KMS-11 (cell line): Measurements from ENCODE around the gene SRGN.

Experiments
- H2AFZ ChIP-seq: fragments of 200-600 bp; sonication (generic); 2 replicates; pipeline ENCODE4 v1.6.1; 2016; ENCODE audit warnings: antibody characterized with exemption, mixed run types, low read depth
- H3K27ac ChIP-seq: fragments of 200-600 bp; sonication (generic); 2 replicates; pipeline ENCODE4 v1.6.1; 2016; ENCODE audit warnings: mild to moderate bottlenecking, mixed run types
- H3K27me3 ChIP-seq: fragments of 200-600 bp; sonication (generic); 2 replicates; pipeline ENCODE4 v1.6.1; 2017; ENCODE audit warnings: mild to moderate bottlenecking, low read depth, mixed run types, moderate library complexity; ENCODE audit not compliant: insufficient read depth
- H3K36me3 ChIP-seq: fragments of 200-600 bp; sonication (generic); 2 replicates; pipeline ENCODE4 v1.6.1; 2017; ENCODE audit warnings: mild to moderate bottlenecking, mixed run types; ENCODE audit not compliant: insufficient read depth
- H3K4me1 ChIP-seq: fragments of 200-600 bp; sonication (generic); 2 replicates; pipeline ENCODE4 v1.6.1; 2016; ENCODE audit warnings: mild to moderate bottlenecking, low read depth, mixed run types; ENCODE audit not compliant: poor library complexity, severe bottlenecking
- H3K4me2 ChIP-seq: fragments of 200-600 bp; sonication (generic); 2 replicates; pipeline ENCODE4 v1.7.0; 2016; ENCODE audit warnings: mild to moderate bottlenecking, mixed run types
- H3K4me3 ChIP-seq: fragments of 200-600 bp; sonication (generic); IDR thresholded peaks from 2 replicates; pipeline ENCODE4 v1.6.1; 2017; ENCODE audit warnings: low read depth, low read length, mixed read lengths; ENCODE audit not compliant: insufficient read depth
- H3K79me2 ChIP-seq: fragments of 200-600 bp; sonication (generic); 2 replicates; pipeline ENCODE4 v1.6.1; 2016; ENCODE audit warnings: low read depth, mixed run types; ENCODE audit not compliant: insufficient read depth
- H3K9ac ChIP-seq: fragments of 200-600 bp; sonication (generic); 2 replicates; pipeline ENCODE4 v1.6.1; 2016; ENCODE audit warnings: mild to moderate bottlenecking, mixed run types
- H4K20me1 ChIP-seq: fragments of 200-600 bp; sonication (generic); 2 replicates; pipeline ENCODE4 v1.6.1; 2016; ENCODE audit warnings: mild to moderate bottlenecking, mixed run types; ENCODE audit not compliant: insufficient read depth
- TF ChIP-seq, protein P1 (sequence below): fragments of 200-600 bp; sonication (generic); conservative IDR thresholded peaks from 2 replicates; pipeline ENCODE4 v1.6.1; 2017; ENCODE audit warnings: low read depth, mild to moderate bottlenecking, antibody characterized with exemption, low read length, moderate library complexity, mixed read lengths

The SRGN gene

DNA sequence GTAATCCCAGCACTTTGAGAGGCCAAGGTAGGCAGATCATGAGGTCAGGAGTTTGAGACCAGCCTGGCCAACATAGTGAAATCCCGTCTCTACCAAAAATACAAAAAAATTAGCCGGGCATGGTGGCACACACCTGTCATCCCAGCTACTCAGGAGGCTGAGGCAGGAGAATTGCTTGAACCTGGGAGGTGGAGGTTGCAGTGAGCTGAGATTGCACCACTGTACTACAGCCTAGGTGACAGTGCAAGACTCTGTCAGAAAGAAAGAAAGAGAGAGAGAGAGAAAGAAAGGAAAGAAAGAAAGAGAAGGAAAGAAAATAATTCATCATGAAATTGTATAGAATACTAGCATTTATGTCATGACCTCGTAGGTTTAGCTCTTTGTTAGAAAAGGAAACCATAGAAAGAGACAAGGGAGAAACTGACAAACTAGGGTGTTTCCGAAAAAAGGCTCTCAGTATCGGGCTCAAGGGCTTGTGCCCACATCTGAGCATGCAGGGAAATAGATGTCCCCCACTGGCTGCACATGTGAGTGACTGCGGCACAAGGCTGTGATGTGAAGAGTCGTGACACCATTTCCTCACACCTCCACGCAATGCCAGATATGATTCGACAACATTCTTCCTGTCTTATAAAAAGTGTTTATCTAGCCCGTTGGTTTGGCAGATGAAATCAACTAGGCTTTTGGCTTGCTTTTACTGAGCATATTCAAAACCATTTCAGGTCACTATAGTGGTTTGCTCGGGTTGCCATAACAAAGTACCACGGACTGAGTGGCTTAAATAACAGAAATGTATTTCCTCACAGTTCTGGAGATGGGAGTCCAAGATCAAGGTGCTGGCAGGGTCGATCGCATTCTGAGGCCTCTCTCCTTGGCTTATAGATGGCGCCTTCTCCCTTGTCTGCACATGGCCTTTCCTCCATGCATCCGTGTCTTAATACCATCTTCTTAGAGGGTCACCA lies 2.0 kb downstream of the SRGN start:
- peaks cover 70% of the 10 kb centered on the region for H3K79me2 ChIP-seq
- H2AFZ ChIP-seq: no peak overlapping the region
- peaks cover 7% of the 10 kb centered on the region for H4K20me1 ChIP-seq
- H3K27me3 ChIP-seq: no peaks in the 10 kb centered on the region
- peak overlapping the region; percentile 93 for H3K9ac ChIP-seq
- H3K4me3 ChIP-seq: no peak overlapping the region
- H3K27ac ChIP-seq: peak overlapping the region; percentile 95
- TF ChIP-seq, protein P1, sequence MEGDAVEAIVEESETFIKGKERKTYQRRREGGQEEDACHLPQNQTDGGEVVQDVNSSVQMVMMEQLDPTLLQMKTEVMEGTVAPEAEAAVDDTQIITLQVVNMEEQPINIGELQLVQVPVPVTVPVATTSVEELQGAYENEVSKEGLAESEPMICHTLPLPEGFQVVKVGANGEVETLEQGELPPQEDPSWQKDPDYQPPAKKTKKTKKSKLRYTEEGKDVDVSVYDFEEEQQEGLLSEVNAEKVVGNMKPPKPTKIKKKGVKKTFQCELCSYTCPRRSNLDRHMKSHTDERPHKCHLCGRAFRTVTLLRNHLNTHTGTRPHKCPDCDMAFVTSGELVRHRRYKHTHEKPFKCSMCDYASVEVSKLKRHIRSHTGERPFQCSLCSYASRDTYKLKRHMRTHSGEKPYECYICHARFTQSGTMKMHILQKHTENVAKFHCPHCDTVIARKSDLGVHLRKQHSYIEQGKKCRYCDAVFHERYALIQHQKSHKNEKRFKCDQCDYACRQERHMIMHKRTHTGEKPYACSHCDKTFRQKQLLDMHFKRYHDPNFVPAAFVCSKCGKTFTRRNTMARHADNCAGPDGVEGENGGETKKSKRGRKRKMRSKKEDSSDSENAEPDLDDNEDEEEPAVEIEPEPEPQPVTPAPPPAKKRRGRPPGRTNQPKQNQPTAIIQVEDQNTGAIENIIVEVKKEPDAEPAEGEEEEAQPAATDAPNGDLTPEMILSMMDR: no peak
- peaks cover 61% of the 10 kb centered on the region for H3K4me1 ChIP-seq
- no peaks in the 10 kb centered on the region; the same call in 1 of the 2 replicates for H3K36me3 ChIP-seq
- H3K4me2 ChIP-seq: peak overlapping the region; percentile 89

DNA sequence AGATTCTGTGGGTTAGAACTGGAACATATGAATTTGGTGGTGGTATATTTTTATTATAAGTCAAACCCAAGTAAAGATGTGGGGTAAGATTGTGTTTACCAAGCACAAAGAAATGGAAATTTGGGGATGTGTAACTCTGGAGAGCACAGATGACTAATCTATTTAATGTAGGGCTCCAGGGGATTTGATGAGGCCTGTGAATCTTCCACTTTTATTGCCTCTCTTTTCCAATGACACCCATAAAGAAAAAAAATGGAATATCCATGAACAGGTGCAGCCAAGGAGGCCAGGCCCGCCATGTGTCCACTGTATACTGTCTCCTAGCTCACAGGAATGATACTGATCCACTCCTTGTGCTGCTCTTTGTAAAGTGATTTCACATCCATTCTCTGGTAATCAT lies 2.8 kb downstream of the SRGN start:
- Histone ChIP-seq H3K4me2 (peak overlapping the region; percentile 89), H3K79me2 (peaks cover 78% of the 10 kb centered on the region), H4K20me1 (peaks cover 7% of the 10 kb centered on the region), H2AFZ (no peak overlapping the region), H3K9ac (peak overlapping the region; percentile 93), H3K4me3 (no peak overlapping the region), H3K27me3 (no peaks in the 10 kb centered on the region), H3K27ac (peak overlapping the region; percentile 95), H3K4me1 (peaks cover 63% of the 10 kb centered on the region), H3K36me3 (no peaks in the 10 kb centered on the region; the same call in 1 of the 2 replicates)
- TF ChIP-seq, protein P1: no peak

DNA sequence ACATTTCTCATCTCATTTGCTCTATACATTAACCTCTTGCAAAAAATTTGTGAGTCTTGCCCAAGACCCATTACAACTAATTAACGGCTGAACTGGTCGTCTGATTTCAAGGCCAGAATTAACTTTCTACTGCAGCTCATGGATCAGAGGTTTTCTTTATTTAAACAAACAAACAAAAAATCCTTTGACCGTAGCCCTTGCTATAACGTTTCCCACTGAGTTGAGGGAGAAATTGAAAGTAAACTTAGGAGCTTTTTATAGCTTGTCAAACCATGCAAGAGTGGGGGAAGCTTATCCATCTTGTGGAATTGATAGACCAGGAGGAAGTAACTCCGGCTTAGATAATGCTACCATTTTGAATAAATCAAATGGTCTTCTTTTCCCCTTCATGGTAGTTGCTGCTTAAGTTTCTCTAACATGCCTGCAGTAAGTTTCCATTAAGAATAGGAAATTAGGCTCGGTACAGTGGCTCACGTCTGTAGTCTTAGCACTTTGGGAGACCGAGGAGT lies 3.3 kb downstream of the SRGN start:
- Histone ChIP-seq H3K36me3 (no peaks in the 10 kb centered on the region; the same call in 1 of the 2 replicates), H3K9ac (peak overlapping the region; percentile 93; the same call in 1 of the 2 replicates), H3K27me3 (no peaks in the 10 kb centered on the region), H4K20me1 (peaks cover 8% of the 10 kb centered on the region), H3K79me2 (peaks cover 83% of the 10 kb centered on the region), H3K4me1 (peaks cover 58% of the 10 kb centered on the region), H3K27ac (peak overlapping the region; percentile 95), H3K4me2 (peak overlapping the region; percentile 89), H3K4me3 (no peak overlapping the region), H2AFZ (no peak overlapping the region)
- TF ChIP-seq, protein P1: no peak

DNA sequence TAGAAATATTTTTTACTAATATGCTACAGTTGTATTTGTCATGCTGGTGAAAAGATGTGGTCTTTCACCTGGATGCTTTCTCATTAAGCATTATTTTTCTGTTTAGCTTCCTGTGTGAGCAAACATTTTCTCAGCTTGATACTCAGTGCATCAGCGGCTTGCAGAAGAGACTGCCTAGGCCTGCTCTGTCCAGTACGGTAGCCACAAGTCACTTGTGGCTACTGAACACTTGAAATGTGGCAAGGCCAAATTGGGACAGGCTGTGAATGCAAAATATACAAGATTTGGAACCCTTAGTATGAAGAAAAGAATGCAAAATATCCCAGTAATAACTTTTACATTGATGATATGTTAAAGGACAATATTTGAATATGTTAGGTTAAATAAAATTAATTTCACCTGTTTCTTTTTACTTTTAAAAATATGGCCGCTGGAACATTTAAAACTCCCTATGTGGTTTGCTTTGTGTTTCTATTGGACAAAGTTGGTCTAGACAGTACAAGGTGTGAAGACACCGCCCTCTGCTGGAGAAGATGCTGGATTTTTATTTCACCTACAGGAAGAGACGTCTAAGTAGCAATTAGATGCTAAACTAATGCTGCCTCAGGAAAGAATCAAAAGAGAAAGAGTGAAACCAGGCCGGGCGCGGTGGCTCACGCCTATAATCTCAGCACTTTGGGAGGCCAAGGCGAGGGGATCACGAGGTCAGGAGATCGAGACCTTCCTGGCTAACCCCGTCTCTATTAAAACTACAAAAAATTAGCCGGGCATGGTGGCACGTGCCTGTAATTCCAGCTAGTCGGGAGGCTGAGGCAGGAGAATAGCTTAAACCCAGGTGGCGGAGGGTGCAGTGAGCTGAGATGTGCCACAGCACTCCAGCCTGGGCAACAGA lies 5.3 kb downstream of the SRGN start:
- no peaks in the 10 kb centered on the region for H3K27me3 ChIP-seq
- no peak overlapping the region for H3K9ac ChIP-seq
- H3K4me2 ChIP-seq: peak overlapping the region; percentile 63
- H3K27ac ChIP-seq: peak overlapping the region; percentile 19; the same call in 1 of the 2 replicates
- peaks cover 2% of the 10 kb centered on the region; the same call in 1 of the 2 replicates for H3K36me3 ChIP-seq
- TF ChIP-seq, protein P1: peak; percentile 82
- peaks cover 15% of the 10 kb centered on the region for H4K20me1 ChIP-seq
- no peak overlapping the region for H3K4me3 ChIP-seq
- H3K79me2 ChIP-seq: peaks cover 98% of the 10 kb centered on the region
- no peak overlapping the region for H2AFZ ChIP-seq
- H3K4me1 ChIP-seq: peaks cover 47% of the 10 kb centered on the region
